ENCODE data around the gene C19orf73. TPM values are rescaled to one million over a fixed set of nuclear protein-coding genes. Genes with fewer than 3 reads are reported as not detected.
A peak's percentile ranks its signal among the peaks of the same experiment; 100 is the strongest.

C19orf73 gene
- total RNA-seq, 2 donors from 2014 or later: 3.1 to 5.9 TPM

GRCh38 chr19:49109051-49109450 is 9.9 kb downstream of the C19orf73 start:
- H3K4me3 ChIP-seq: no peak overlapping the region
- H3K27me3 ChIP-seq: no peaks in the 10 kb centered on the region
- no peak for DNase-seq (ENCODE audit: low spot score)
- H3K36me3 ChIP-seq: peaks cover 49% of the 10 kb centered on the region
- no peak overlapping the region for H3K27ac ChIP-seq
- no peaks in the 10 kb centered on the region for H3K9me3 ChIP-seq
- H3K4me1 ChIP-seq: peaks cover 0 to 18% of the 10 kb centered on the region in 2 donors
- no peak for TF ChIP-seq CTCF (IDR thresholded peaks at IDR 0.05)

GRCh38 chr19:49107625-49108459 is 11.1 kb downstream of the C19orf73 start:
- Histone ChIP-seq H3K4me3 (no peak overlapping the region), H3K9me3 (no peaks in the 10 kb centered on the region), H3K36me3 (peaks cover 62% of the 10 kb centered on the region), H3K27me3 (no peaks in the 10 kb centered on the region), H3K4me1 (peaks cover 0 to 10% of the 10 kb centered on the region in 2 donors), H3K27ac (no peak overlapping the region)
- TF ChIP-seq CTCF (IDR thresholded peaks at IDR 0.05): no peak
- no peak for DNase-seq (ENCODE audit: low spot score)

- no peaks in the 10 kb centered on the region for H3K27me3 ChIP-seq
- H3K27ac ChIP-seq: no peak overlapping the region
- peaks cover 0 to 10% of the 10 kb centered on the region in 2 donors for H3K4me1 ChIP-seq
- peak; percentile 56 to 75 for TF ChIP-seq CTCF (IDR thresholded peaks at IDR 0.05)
- H3K36me3 ChIP-seq: peaks cover 73% of the 10 kb centered on the region
- DNase-seq (ENCODE audit: low spot score): no peak
- H3K9me3 ChIP-seq: no peaks in the 10 kb centered on the region
- H3K4me3 ChIP-seq: no peak overlapping the region
Observed at GRCh38 chr19:49106648-49107135, 12.3 kb downstream of the C19orf73 start.

GRCh38 chr19:49104229-49104864 is 14.6 kb downstream of the C19orf73 start:
- no peak overlapping the region for H3K27ac ChIP-seq
- no peaks in the 10 kb centered on the region for H3K4me1 ChIP-seq
- peaks cover 93% of the 10 kb centered on the region for H3K36me3 ChIP-seq
- no peak for DNase-seq (ENCODE audit: low spot score)
- no peak overlapping the region for H3K4me3 ChIP-seq
- H3K9me3 ChIP-seq: no peaks in the 10 kb centered on the region
- TF ChIP-seq CTCF (IDR thresholded peaks at IDR 0.05): no peak
- H3K27me3 ChIP-seq: no peaks in the 10 kb centered on the region

GRCh38 chr19:49103331-49104085 is 15.4 kb downstream of the C19orf73 start:
- Histone ChIP-seq H3K36me3 (peaks cover 96% of the 10 kb centered on the region), H3K4me1 (no peaks in the 10 kb centered on the region), H3K27ac (no peak overlapping the region), H3K9me3 (no peaks in the 10 kb centered on the region), H3K27me3 (no peaks in the 10 kb centered on the region), H3K4me3 (no peak overlapping the region)
- DNase-seq (ENCODE audit: low spot score): no peak
- no peak for TF ChIP-seq CTCF (IDR thresholded peaks at IDR 0.05)

All from right atrium auricular region (tissue), 2 donors.